HepG2 (cell line): ENCODE results near the gene DDAH1. TPM values are rescaled to one million over a fixed set of nuclear protein-coding genes. Genes with fewer than 3 reads are reported as not detected.

ENCODE experiments used
- ATF5 ChIP-seq: sonication (generic); formaldehyde crosslinking; IDR thresholded peaks from 2 replicates; pipeline ENCODE4 v1.4.0; 2020; ENCODE audit warnings: mild to moderate bottlenecking, low read depth, missing genetic modification reagents
- HDAC1 ChIP-seq: sonication (generic); formaldehyde crosslinking; IDR thresholded peaks from 2 replicates; pipeline ENCODE4 v1.5.1; 2020; ENCODE audit warnings: mild to moderate bottlenecking, missing genetic modification reagents
- ZBTB2 ChIP-seq: sonication (generic); formaldehyde crosslinking; IDR thresholded peaks from 2 replicates; pipeline ENCODE4 v1.8.0; 2022; ENCODE audit warnings: low read depth, missing genetic modification reagents
- ZKSCAN1 ChIP-seq: fragments of 150-350 bp; IDR thresholded peaks from 2 replicates; pipeline ENCODE4 v1.6.1; 2014; ENCODE audit warnings: low read length
- ZNF101 ChIP-seq: sonication (generic); formaldehyde crosslinking; IDR thresholded peaks from 2 replicates; pipeline ENCODE4 v1.4.0; 2020; ENCODE audit warnings: mild to moderate bottlenecking, low read depth, missing genetic modification reagents, borderline replicate concordance
- ZNF142 ChIP-seq: sonication (generic); formaldehyde crosslinking; IDR thresholded peaks from 2 replicates; pipeline ENCODE4 v1.4.0; 2020; ENCODE audit warnings: missing genetic modification reagents
- ZNF18 ChIP-seq: sonication (generic); formaldehyde crosslinking; IDR thresholded peaks from 2 replicates; pipeline ENCODE4 v1.8.0; 2022; ENCODE audit warnings: mild to moderate bottlenecking, missing genetic modification reagents; ENCODE audit not compliant: insufficient replicate concordance
- ZNF431 ChIP-seq: sonication (generic); formaldehyde crosslinking; IDR thresholded peaks from 2 replicates; pipeline ENCODE4 v1.9.0; 2022; ENCODE audit warnings: missing genetic modification reagents, low read depth, mild to moderate bottlenecking, borderline replicate concordance
- ZXDC ChIP-seq: sonication (generic); formaldehyde crosslinking; IDR thresholded peaks from 2 replicates; pipeline ENCODE4 v1.5.0; 2020; ENCODE audit warnings: mild to moderate bottlenecking, missing genetic modification reagents
- polyA plus RNA-seq, 8 experiments: library from polyadenylated mRNA; depleted of rRNA in 3 of 8; stranded (reverse) in 7 of 8; unstranded in 1 of 8; fragments of >200 nt; fragmentation: Illumina TruSeq in 4 of 8; extraction: Trizol in 4 of 8; gene quantifications; 2 replicates each; pipeline versions ENCODE4 v1.2.1 to v1.2.3, GENCODE V29; 2011 to 2016; ENCODE audit warnings: low read depth in 4 of 8, missing spikeins in 1 of 8, mixed read lengths in 1 of 8; ENCODE audit not compliant: insufficient read depth in 1 of 8
- total RNA-seq, 5 experiments: library from RNA; depleted of rRNA; stranded (reverse); fragments of >200 nt; fragmentation: Illumina TruSeq; extraction: Trizol; gene quantifications; 2 replicates each; pipeline ENCODE4 v1.2.3, GENCODE V29; 2016; ENCODE audit warnings: low read depth in 1 of 5

DDAH1 gene
- total and polyA plus RNA-seq, 2 of the 13 experiments (the other 11 are each of a cell fraction or from before 2014, with no cell fraction given): 39.7 to 64.4 TPM

- TF ChIP-seq ZNF431 (no peak), ZNF101 (CRISPR knock-in tag) (no peak), ATF5 (no peak), ZNF142 (no peak), HDAC1 (CRISPR knock-in tag) (no peak), ZXDC (CRISPR knock-in tag) (no peak), ZKSCAN1 (no peak), ZNF18 (no peak), ZBTB2 (CRISPR knock-in tag) (no peak)
Observed at GRCh38 chr1:85307987-85308832, 156.7 kb downstream of the DDAH1 start (continued).
